Activated CD8-positive, alpha-beta memory T cell treated with anti-CD3 and anti-CD28 coated beads, Interleukin-2, amount 50 U/mL, for 48 hours (primary cell): Measurements from ENCODE around the gene ARHGAP22.

Experiments used
- DNase-seq: peaks from one replicate; pipeline ENCODE4 v3.0.0-alpha.2; 2020

The ARHGAP22 gene

DNA sequence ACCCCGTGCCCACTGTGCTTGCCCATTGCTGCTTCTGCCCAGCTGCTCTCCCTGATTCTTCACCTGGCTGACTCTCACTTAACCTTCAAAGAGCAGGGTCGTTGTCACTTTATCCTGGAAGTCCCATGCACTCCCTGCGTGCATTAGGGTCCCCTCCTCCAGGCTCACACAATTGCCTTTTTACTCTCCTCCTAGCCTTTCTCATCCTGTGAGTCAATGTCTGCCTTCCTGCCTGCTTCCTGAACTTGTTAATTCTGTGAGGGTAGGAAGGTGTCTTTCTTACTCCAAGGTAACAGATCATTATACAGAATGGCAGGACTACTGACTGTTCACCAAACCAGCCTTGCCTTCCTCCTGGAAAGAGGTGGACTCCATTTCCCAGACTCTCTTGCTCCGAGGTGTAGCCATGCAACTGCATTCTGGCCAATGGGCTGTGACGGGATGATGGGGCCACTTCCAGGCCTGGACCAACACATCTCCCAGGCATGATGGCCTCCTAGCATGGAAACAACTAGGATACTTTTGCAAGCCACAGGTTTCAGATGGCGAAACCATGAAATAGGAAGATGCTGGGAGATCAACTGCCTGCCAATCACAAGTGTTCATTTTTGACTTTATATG lies 54.7 kb downstream of the ARHGAP22 start:
- peak; percentile 12 for DNase-seq

DNA sequence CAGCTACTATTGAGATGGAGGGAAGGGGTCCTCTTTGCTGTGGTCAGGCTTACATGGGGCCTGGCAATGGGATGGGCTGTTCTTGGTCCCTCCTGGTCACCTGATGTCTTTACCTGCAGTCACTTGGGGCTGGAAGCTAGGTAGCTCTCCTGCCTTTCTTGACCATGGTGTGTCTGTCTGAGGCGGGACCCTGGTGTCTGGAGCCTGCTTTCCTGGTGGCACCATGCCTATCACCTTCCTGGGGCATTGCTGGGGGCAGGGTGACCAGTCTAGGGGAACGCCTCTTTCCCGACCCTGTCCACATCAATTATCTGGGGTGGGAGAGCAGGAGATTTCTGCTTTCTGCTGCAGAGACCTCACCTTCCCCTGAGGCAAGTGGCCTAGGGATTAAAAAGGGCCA lies 55.6 kb downstream of the ARHGAP22 start:
- DNase-seq = peak; percentile 7

DNA sequence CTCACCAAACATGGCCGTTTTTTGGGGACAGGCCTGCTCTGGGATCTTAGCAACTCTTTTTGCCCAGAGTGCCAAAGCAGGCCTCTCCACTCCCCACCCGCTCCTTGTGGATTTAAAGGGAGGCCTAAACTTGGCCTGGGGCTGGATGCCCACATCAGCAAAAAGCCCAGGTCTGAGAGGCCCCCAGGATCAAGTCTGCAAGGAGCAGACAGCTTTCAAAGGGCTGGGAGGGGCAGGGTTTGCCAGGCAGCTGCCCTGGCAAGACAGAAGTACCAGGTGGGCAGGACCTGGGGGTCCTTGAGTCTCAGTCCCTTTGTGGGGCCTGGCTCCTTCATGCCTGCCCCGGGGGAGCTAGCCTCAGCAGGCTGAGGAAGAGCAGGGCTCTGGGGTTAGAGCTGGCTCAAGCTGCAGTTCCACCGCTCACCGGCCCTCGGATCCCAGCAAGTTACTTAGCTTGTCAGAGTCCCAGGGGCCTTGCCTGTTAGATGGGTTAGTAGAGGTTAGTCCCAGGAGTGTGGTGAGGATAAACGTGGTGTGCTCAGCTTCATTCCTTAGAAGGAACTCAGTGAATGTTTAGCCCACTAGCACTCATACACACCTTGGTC lies 56.2 kb downstream of the ARHGAP22 start:
- DNase-seq = peak; percentile 39

DNA sequence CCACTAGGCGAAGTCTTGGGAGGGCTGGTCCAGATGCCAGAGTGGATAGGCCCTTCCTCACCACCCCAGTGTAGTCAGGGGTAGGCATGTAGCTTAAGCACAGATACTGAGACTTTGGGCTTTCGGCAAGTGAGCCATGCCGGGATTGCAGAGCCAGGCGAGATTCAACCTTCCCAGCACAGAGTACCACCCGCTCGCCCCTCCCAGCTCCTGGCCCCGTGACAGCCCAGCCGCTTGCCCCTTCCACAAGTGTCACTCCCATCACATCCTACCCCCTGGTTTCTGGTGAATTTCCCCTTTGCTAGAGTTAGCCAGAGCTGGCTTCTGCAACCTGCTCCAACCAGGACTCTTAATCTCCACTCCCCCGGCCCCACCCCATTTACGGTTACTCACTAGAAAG lies 56.9 kb downstream of the ARHGAP22 start:
- DNase-seq = no peak

DNA sequence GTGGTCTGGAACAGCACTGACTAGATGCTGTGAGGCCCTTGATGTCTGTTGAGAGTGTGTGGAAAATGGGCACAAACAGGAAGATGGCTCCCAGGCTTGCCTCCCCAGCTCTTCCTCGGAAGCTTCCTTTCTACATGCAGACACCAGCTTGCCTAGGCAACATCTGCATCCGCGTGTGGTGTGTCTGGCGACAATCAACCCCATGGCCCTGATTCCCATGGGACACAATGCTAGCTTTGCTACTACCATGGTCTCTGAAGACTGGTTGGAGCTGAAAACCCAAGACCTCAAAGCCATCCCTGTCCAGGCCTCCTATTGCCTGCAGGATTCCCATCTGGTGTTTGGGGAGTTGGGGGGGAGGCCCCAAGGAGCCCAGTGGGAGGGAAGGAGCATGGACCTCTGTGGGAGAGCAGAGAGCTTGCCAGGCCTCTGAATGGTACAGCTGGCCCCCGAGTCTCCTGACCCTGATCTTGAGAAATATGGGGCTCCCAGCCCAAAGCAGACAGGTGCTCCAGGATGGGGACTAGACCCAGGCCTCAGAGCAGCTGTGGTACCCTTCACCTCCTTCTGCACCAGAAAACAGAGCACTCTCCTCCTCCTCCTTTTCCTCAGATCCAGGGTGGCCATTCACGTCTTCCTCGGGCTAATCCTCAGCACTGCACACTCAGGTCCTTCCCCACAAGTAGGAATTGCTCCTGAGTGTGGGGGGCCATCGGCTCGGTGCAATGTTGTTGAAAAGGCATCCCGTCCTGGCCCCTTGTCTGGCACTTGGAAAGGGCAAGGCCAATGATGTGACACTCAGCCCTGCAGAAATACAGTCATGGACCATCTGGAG lies 57.6 kb downstream of the ARHGAP22 start:
- DNase-seq = no peak

DNA sequence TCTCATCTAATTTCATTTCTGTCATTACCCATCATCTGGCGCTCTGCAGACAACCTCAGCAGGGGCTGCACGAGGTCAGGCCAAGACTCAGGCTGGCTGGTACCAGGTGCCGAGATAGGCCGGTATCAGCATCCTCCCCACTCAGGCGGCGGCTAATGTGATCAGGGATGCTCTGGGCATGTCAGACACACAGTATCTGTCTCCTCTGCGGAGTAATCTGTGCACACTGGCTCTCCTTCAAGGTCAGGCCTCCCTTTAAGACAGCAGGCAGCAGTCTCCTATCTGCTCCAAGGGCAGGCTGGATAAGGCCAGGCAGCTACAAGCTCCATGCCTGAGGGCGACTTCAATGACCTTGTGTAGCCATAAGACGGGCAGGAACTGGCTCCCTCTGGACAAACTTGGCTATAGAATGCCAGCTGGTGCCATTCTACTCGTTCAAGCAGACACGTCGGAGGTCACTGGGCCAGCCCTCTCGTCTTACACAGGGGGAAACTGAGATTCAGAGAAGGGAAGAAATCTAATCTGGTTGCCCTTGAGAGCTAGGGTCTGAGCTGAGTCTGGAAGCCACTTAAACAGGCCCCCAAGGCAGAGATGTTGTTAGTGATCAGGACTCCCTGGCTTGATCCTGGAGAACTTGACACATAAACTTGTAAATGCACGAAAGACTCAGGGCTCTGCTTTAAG lies 59.3 kb downstream of the ARHGAP22 start:
- DNase-seq = no peak

DNA sequence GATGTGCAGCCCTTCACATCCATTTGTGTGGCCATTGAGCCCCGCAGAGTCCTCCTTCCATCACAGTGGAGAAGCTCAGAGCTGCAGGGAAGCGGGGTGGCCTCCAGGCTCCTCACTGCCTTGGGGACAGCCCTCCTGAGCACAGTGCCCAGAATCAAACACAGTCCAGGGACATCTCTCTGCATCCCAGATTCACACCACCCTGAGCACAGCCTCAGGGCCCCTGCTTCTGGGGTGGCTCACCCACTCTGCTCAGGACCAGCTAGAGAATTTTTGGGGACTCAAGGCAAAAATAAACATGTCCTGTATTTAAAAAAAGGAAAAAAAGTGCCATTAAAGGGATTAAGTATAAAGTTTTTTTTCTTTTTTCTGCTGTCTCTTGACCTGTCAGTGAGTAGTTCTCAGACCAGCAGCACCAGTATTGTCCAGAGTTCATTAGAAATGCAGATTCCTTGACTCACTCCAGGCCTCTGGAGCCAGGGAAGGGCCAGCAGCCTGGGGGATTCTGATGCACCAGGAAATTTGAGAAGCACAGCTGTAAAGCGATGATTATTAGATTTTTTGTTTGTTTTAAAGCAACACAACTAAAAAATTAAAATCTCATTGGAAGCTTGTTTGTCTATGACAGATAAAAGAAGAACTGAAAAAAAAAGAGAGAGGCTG lies 61.6 kb downstream of the ARHGAP22 start:
- no peak for DNase-seq

DNA sequence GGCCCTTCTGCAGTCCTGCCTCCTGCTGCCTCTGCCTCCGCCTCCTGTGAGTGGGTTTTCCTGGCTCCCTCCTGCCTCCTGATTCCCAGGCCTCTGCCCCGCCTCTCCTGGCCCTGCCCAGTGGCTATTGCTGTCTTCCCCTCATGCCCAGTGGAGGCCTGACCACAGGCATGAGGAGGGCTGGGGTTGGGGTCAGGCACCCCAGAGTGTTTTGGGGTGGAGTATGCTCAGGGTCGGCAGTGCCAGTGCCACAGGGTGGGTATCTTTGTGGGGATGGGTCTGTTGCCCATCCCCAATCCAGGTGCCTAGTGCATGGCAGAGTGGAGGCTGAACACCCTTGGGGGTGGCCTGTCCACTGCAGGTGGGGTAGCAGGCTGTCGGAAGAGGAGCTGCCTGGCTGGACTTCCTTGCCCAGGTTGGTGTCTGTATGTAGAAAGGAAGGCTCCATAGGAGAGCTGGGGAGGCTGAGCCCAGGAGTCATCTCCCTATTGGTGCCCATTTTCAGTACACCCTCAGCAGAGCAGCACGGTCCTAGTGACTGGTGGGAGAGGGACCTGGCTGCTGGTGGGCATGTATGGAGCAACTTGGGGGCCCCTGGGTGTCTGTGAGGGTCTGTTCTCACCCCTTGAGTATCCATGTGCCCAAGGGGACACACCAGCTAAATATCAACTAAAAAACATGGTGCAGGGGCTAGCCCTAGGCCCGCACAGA lies 62.2 kb downstream of the ARHGAP22 start:
- DNase-seq = peak; percentile 26

DNA sequence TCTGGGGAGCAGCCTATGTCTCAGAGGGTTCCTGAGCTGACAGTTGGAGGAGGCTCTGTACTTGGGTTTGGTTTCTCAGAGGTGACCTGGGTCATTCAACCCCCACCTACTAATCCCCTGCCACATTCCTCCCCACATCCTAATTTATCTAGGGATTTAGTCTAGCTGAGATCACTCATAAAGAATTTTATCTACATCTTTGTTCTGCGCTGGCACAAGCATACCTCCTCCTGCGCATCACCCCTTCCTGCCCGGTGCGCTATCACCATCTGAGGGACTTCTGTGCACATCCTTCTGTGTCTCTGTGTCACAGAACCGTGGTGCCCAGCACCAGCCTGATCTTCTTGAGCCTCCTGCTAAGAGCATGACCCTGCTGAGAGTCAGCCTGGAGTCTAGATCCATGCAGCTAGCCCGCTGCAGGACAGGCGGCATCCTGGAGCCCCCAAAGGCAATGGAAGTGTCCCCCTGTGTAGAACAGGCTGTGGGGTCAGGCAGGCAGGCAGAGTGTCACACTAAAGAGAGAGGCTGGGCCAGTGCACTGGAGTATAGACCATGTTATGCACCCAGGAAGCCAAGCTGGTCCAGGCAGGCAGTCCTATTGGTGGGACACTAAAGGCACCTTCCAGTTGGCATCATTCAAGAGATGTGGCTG lies 63.6 kb downstream of the ARHGAP22 start:
- DNase-seq = no peak

DNA sequence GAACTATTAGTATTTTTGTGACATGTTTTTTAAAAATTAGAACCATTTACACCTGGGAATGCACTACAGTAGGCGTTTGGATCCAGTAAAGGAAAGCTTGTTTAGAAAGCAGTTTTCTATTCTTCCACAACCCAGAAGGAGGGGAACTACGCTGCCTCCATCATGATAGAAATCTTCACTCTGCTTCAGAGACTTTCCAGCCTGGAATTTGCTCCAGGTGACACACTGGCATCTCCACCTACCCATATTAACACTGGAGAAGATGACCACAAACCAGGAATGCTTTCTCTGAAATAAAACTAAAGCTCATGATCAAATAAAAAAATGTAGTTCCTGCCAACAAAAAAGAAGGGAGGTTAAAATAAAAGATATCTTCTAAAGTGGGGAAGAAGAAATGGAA lies 66.3 kb downstream of the ARHGAP22 start:
- DNase-seq = no peak

DNA sequence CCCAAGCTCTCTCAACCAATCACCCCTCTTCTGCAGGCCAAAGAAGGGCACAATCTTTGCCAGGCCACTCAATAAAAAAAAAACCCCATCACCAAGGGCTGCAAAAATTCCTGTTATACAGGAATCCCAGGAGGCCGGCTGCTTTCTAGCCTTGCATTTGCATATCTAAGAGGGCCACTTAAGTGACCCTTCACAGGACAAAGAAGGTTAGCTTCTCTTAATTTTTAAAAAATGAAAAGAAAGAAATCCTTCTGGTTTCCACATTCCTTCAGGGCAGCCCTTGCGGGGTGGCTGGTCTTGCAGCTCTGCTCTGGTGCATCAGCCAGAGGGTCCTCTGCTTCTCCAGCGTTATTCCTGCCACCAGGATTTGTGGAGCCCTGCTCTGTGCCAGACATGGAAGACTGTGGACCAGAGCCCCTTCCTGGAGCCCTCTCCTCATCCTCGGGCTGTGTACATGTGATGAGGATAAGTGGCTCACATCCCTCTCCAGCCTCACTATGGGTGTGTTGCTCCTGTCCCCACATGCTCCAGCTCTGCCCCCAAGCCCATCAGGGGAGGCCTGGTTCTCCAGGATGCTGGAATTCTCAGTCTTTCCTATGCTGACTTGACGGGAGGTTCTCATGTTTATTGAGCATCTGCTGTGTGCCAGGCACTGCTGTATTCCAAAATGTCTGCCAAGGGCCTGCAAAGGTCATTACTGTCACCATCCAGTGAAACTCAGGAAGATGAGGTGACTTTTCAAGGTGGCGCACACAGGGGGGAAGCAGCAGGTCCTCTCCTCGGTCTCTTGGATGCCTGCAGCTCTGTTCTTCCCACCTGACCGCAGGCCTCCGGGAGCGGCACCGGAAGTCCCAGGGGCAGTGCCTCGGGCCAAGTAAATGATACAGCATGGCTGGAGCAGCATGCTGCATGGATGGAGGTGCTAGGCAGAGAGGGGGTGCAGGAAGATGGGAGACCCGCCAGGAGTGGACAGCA lies 67.7 kb downstream of the ARHGAP22 start:
- DNase-seq = peak; percentile 29

DNA sequence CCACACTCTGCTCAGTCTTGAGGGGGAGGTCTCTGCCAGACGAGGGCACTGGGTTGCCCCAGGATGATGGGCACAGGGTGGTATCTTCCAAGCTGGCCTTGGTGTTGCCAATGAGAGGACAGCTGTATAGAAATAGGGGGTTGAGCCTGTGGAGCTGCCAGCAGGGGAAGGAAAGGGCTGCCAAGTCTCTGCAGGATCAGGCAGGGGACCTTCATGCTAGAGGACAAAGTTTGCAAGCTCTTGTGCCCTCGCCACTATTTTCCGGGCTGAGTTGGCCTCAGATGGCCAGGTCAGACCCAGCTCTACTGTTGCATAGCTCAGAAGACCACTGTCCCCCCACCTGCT lies 68.7 kb downstream of the ARHGAP22 start:
- no peak for DNase-seq

DNA sequence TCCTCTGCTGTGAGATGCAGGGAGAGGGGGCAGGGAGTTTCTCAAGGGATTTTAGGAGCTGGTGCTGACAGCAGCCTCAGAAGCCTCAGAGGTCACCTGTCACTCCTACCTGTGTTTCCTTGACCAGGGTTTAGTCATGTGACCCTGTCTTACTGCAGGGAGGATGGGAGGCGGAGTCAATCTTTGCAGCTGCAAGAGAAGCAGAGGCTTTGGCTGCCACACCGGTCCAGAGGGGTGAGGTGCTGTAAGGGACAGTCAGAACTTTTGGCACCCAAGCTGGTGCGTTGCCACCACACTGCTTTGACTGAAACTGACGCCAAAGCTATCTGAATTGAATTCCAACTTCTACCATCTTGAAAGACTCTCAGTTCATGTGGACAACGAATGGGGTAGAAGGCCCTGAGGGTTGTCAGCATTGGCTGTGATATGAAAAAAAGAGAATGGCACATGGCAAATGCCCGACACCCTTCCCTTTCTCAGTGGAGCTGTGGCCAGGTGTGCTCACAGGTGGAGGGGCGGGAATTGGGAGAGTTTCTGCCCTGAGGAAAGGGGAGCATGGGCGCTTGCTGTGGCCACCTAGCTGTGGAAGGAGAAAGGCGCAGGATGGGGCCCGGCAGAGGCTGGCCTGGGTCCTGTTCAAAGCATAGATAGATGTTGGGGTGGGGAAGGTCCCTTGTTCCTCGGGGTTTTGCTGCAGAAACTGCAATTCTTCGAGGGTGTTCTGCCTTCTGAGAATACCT lies 69.3 kb downstream of the ARHGAP22 start:
- peak; percentile 28 for DNase-seq

DNA sequence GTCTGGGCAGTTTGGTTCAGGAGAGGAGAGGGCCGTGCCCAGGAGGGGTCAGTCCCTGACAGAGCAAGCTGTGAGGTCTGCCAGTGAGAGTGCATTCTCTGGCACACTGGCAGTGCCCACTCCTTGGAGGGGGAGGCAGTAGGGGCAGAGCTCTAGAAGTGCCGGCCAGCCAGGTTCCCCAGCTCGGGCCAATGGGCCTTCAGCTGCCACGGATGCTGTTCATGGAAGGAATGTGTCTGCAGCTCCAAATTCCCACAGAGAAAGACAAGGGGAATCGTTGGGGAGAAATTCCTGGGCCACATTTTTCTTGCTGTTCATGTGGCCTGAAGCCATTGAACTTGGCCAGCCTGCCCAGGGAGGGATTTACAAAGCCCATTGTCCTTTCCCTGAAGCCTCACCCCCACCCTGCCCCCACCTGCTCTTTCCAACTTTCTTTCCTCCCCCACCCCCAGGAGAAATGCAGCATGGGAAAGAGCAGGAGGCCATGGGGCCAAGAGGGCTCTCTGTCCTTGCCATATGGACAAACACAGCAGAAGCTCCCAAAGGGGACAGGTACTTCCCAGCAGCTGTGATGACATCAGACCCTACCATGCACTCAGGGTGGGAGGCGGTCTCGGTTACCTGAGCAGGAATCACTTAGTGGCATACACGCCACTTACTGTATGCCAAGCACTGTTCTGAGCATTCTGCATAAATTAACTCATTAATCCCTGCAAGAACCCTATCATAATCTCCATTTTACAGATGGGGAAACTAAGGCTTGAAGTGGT lies 70.7 kb downstream of the ARHGAP22 start:
- DNase-seq = peak; percentile 18

DNA sequence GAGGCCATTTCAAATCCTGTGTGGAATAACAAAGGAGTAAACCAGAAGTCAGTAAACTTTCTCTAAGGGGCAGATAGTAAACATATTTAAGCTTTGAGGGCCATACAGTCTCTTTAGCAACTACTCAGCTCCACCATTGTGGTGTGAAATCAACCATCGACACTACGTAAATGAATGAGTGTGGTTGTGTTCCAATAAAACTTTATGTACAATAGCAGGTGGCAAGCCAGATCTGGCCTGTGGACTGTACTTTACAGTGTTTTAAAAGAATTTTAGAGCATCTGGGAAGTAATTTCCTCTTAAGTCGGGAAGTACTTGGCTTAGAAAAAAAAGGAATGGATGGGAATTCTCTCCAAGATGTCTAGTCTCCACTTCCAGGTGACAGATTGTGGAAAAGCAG lies 71.3 kb downstream of the ARHGAP22 start:
- DNase-seq = no peak

DNA sequence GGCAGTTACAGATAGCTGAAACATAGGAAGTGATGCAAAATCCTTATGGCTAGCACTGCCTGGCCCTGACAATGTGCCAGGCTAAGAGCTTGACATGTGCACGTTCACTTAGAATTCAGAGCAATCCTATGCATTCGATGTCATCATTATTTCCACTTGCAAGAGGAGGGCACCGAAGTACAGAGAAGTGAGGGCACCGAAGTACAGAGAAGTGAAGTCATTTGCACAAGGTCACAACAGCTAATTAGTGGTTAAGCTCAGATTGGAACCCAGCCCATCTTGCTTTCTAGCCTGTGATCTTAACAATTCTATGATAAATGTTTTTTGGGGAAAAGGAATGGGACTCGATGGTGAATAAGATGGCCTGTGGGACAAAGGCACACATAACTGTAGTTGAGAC lies 73.4 kb downstream of the ARHGAP22 start:
- no peak for DNase-seq

DNA sequence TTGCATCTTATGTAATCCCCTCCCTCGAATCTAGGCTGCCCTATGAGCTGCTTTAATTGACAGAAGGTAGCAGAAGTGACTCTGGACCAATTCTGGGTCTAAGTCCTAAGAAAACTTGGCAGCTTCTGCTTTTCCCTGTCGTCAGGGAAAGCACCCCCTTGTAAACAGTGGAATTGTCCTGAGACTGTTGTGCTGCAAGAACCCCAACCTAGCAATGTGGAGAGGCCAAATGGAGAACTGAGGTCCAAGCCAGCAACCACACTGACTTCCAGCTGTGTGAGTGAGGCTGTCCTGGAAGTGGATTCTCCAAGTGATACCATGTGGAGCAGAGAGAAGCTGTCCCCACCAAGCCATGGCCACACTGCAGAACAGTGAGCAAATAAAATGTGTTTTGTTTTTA lies 75.5 kb downstream of the ARHGAP22 start:
- peak; percentile 3 for DNase-seq

DNA sequence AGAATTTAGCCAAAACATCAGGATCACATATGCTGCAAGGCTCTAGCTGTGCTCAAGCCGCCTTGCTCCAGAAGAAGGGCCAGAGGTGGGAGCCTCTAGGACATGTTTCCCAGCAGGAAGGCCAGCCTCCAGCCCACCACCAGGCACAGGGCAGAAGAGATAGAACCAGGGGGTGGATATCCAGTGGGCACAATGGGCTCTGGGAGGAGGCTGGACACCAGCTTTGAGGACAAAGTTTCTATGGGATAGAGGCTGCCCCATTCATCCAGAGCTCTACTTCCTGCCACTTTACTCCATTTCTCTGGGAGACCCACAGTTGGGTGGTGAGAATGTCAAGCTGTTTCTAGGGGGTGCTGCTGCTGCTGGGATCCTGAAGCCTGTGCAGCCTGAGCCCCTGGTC lies 77.1 kb downstream of the ARHGAP22 start:
- peak; percentile 10 for DNase-seq

DNA sequence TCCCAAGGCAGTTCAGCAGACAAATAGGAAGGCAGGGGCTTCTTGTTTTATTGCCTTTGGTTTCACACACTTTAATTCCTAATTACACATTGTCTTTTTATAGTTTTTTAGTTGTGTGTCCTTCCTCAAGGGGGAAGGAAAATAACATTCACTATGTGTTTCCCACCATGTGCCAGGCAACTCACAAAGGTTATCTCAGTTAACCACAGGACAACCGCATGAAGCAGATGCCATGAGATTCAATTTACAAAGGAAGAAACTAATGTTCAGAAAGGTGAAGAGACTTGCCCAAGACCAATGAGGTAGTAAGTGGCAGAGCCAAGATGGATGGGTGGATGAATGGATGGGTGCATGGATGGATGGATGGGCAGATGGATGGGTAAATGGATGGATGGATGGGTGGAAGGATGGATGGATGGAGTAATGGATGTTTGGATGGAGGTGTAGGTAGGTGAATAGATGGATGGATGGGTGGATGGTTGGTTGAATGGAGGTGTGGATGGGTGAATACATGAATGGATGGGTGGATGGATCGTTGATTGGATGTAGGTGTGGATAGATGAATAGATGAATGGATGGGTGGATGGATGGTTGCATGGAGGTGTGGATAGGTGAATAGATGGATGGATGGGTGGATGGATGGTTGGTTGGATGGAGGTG lies 77.9 kb downstream of the ARHGAP22 start:
- DNase-seq = no peak
